HK-2 (cell line): ENCODE data around the gene CHD6.

Source experiments
- DNase-seq: peaks from one replicate; pipeline ENCODE4 v3.0.0-alpha.2; 2018; ENCODE audit not compliant: unreplicated experiment

CHD6 gene

DNA sequence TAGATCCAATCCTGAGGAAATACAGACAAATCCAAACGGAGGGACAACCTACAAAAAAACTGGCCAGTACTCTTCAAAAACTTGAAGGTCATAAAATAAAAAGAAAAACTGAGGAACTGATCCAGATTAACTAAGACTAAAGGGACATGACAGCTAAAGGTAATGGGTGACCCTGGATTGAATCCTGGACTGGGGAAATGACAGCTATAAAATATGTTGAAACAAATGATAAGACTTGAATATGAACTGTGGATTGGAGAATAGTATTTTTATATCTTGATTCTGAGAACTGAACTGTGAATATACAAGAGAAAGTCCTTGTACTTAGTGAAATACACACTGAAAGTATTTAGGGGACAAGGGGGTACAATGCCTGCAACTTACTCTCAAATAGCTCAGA is 154.6 kb downstream of the CHD6 start:
- DNase-seq, result no peak

DNA sequence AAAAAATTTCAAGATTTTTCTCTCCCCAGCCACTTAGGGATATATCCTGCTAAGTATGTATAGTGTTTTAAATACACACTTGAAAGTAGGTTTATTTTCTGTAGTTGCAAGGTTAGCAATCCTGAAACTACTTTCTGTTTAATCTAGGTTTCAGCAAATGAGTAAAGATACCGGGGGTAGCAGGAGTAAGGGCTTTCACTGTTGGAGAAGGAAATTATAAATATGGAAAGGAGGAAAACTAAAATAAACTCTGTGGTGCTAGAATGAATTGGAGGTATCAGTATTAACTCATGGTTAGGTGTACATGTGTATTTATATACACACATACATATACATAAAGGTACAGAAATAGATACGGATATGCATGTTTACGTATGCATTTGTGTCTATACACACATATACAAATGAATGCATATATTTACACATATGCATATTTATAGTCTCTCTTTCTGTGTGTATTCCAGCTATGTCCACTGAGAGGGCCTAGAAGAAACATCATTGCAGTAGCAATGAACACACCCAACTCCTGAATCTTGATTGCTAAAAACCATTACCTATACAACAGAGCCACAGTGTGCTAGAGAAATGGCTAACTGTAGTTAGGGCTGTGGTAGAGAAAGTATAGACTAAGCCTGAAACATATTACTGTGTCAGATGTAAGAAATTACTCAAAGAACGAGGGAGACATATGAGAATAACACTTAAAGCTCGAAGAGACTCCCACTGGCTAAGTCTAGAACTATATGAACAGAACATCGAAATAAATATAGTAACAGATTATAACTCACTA is 155.6 kb downstream of the CHD6 start:
- DNase-seq, result no peak

DNA sequence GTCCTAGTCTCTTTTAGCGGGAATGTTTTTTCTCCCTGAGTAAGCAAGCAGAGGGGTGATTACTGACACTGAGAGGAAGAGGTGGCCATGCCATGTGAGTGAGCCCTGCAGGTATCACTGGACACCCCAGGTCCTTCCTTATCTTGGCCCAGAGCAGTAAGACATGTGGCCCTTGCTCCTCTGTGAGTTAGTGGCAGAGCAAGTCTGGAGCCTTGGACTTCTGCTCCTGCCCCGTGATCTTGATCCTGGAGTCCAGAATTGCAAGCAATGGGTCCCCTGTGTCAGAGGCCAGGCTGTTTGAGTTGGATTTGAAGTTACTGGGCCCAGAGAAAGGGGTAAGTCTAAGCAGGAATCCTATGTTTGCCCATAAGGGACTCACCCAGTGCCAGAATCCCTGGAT is 159.4 kb downstream of the CHD6 start:
- DNase-seq, result no peak

DNA sequence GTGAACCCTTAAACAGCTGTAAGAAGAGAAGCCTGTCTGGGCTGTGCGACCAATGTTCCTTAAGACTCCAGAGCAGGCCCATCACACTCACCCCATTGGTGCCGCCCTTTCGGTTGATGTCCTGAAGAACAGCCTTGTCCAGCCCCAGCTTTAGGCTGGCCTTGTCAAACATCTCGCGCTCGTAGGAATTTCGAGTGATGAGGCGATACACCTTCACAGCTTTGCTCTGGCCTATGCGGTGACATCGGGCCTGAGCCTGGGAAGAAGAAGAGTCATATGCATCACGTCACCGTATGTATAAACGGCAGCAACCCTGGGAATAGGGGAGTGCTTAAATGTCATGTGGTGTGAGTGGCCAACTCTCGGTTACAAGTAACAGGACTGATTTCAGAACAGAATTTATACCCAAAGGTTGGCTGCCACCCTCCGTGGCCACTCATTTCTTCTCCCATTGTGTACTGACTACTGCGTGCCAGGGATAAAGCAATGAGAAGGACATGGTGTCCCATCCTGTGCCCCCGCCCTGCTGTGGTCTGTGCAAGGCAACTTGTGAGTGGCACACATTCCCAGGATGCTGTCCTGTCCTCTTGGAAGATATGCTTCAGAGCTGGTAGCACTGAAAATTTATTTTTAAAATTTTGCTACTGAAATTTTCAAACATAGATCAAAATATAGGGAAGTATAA is 160.9 kb downstream of the CHD6 start:
- DNase-seq, result no peak

DNA sequence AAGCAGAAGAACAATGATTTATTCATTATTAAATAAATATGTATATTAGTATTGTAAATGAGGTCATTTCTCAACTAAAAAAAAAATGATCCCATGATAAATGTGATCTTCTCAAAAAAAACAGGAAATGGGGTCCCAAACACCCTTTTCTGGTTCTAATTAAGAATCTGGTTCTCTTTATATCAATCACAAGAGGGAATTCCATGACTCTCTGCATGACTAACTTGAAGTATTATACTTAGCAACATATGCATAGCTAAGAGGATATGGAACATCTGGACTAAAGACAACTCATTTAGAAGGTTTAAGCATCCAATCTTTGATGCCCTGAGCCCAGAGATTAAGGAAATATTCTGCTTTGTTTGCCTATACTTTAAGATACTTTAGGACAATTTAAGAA is 161.8 kb downstream of the CHD6 start:
- no peak for DNase-seq

DNA sequence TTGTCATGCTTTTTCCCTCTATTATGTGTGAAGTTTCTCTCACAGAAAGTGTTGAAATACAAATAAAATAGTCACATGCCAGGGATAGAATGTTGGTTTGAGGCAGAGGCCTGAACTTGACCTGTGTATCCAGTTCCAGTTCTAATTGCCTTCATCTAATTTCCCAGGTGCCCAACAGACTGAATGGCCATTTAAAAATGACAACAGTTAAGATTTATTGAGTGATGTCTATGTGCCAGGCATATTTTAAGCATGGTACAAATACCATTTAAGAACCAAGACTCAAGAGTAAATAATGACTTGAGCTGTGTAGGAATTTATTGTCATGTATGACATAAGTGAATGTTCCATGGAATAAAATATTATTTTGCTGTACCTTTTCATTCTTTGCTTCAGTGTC is 163.9 kb downstream of the CHD6 start:
- no peak for DNase-seq

DNA sequence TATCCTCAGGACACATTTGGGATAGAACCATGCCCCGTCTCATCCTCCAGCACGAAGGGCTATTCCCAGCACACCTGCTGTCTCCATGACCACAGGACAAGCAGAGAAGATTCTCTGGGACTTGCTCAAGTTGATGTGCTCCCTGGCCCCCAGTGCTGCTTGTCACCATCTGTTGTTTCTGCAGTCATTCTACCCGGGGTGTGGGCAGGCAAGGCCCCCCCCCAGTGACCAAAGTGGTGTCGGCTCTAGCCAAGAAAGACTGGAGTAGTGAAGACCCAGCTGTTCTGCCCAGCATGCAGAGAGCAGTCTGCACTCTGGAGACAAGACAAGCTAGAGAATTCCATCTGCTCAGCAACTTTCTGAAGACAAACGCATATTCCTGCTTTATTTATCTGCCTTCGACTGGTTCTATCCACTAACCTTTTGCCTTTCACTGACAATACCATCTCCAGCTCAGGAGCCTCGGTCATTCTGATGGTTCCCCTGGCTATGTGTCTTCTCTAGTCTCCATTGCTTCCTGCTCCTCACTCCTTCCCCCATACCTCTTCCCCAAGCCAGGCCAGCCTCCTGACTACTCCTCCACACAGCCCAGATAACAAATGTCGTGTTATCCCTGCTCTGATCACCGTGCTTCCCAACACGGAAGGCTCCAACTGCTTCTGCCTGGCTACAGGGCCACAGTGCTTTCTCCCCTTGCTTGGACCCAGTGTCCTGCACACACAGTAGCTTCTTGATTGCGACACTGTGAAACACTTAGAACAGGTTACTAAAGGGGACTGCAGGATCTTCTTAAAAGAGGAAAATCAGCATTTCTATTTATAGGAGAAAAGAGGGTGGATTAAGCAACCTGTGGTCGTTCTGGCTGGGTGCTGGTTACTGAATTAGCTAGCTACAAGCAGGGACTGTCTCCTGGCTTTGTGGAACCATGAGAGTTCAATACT is 164.9 kb downstream of the CHD6 start:
- no peak for DNase-seq

DNA sequence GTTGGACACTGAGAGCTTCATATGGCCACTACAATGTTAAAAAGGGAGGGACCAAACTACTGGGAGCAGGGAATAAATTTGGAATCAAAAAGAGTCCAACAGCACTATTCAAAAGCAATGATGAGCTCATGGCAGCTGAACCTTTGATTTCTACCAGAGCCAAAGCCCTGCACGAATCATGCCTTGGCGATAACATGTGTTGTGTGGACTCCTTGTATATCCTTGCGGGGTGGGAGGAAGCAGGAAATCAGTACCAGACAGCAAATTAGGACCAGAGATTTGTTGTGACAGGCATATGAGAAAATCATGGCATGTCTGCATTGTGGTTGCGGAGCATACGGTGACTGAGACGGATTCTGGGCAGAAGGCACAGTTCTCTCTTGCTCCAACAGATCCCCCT is 166.0 kb downstream of the CHD6 start:
- no peak for DNase-seq

DNA sequence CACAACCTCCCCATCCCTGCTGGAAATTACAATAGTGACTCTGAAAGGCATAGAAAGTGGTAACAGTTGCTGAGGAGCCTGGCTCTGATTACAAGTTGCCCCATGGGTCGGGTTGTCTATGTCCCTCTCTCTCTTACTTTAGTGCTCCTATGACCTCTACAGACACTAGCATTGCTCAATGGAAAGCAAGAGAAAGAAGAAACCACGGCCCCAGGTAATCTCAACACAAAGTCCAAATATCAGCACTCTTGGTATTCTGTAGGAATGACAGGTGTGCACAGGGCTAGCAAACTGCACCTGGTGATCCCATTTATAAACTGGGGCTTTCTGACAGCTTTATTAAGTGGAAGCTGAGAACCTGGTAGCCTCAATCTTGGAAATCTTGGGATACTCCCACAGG is 171.2 kb downstream of the CHD6 start:
- DNase-seq, result no peak

DNA sequence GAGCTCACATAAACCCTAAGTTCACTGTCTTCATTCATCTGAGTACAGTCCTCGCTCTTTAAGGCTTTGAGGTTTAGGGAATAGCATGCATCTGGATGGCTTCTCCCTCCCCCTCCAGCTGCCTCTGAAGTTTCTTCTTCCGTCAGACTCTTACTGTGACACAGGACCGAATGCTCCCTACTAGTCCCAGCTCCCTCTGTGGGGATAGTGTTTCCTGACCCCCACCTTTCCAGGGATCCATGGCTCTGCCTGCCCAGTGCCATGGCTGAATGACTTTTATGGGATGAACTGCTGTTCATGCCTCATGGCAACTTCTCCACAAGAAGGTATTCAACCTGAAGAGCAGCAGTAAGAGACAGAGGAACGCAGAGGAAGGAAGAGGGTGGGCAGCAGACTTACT is 171.7 kb downstream of the CHD6 start:
- no peak for DNase-seq

DNA sequence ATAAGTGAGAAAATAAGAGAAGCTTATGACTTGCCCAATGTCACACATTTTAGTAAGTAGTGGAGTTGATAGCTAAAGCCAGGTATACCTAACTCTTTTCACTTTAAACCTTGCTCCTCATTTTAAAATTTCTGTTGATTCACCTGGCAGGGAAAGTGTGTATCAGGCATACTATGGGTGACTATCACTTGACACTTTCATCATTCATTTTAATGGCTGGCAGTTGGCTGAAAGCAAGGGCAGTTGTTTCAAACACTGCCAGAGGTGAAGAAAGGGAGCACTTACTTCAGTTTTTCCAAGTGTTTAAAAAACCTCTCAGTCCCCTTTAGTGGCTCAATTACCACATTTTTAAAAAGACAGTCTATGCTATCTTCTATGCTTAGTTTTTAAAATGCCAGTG is 173.4 kb downstream of the CHD6 start:
- no peak for DNase-seq

DNA sequence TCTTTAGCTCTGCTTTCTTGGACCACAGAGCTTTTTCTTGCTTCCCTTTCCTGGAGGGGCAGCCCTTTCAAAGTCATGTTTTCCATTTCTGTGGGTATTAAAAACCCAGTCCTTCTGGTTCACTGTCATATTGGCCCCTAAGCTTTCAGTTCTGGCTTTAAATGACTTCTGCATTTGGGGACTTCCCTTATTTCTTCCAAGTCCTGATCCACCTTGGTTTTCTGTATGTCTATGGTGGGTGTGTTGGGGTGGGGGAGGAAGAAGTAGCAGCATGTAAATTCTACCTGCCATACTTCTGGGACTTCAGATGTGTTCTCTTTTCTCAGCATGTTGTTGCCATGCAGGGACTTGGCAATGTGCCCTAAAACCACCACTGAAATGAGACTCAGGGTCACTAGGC is 174.5 kb downstream of the CHD6 start:
- DNase-seq, result no peak

DNA sequence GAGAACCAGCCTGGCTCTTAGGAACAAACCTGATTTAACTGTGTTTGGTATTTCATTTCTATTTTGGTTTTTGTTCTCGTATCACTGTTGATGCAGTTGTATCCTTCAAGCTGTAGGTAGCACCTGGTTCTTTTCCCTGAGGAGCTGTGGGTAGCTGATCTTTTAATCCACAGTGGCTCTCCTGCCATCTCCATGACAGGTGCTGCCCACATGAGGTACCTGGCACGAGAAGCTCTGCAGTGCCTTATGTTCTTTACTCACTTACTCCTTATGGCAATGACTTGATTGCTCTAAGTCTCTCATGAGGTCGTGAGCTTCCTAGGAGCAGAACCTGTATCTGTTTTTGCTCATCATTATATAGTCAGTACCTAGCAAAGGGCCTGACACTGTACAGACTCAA is 177.3 kb downstream of the CHD6 start:
- DNase-seq, result no peak

DNA sequence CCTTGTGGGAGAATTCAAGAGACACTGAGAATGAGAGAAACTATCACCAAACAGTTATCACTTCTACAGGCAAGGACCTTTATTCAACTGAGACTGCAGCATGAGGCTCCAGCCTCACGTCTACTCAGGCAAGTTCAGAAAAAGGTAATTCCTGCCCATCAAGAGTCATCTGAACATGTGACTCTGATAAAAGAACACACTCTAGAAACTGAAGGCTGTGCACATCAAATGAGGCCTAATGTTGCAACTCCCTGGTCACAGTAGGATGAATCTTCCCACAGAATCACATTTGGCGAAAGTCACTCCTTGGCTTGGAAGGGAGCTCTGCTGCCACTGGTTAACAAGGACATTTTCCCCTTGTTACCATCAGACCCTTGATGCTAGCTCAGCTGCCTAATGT is 180.3 kb downstream of the CHD6 start:
- peak; percentile 21 for DNase-seq

DNA sequence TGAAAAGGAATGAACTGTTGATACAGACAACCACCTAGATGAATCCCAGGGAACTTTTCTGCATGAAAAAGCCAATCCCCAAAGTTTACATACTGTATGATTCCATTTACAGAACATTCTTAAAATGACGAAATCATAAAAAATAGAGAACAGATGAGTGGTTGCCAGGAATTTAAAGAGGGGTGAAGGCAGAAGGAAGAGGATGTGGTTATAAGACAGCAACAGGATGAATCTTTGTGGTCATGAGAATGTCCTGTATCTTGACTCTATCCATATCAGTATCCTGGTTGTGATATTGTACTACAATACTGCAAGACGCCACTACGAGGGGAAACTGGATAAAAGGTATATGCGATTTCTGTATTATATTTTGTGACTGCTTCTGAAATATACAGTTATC is 181.5 kb downstream of the CHD6 start:
- DNase-seq, result no peak

DNA sequence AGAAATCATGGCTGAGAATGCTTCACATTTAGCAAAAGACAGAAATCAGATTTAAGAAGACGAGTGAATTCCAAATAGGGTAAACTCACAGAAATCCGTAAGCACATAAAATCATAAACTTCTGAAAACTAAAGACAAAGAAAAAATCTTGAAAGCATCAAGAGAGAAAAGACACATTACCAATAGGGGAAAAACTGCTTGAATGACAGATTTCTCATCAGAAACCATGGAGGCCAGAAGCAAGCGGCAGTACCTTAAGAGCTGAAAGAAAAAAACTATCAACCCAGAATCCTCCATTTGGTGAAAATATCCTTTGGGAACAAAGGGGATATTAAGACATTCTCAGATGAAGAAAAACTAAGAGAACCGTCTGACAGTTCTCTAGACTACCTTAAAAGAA is 185.0 kb downstream of the CHD6 start:
- DNase-seq, result no peak

DNA sequence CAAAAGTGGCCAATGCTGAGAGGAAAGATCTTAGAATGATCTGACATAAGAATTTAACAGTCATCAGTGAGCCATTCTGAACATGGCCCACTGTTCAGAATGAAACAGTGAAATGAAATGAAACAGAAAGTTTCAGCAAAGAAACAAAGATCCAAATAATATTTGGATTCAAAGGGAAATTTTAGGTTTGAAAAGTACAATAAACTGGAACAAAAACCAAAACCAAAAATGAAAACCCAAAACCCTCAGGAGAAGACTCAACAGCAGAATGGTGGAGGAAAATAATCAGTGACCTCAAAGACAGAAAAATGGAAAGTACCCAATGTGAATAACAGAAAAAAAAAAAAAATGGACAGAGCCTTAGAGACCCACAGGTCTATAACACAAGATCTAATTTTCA is 185.4 kb downstream of the CHD6 start:
- no peak for DNase-seq

DNA sequence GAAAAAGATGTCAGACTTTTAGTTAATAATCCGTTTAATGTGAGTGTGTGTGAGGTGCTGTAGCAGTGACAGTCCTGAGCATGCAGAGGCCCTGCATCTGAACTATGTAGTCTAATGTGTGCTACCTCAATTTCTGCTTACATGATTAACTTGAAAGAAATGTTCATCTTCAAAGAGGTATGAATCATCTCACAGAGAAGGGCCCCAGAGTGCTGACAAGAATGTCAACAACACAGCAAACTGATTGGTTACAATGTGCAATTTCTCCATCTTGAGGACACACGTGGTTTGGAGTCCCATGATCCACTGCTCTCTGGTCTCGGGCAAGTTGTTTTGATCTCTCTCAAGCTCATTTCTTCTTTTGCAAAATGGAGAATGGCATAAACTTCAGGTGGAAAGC is 189.9 kb downstream of the CHD6 start:
- DNase-seq, result peak; percentile 30

DNA sequence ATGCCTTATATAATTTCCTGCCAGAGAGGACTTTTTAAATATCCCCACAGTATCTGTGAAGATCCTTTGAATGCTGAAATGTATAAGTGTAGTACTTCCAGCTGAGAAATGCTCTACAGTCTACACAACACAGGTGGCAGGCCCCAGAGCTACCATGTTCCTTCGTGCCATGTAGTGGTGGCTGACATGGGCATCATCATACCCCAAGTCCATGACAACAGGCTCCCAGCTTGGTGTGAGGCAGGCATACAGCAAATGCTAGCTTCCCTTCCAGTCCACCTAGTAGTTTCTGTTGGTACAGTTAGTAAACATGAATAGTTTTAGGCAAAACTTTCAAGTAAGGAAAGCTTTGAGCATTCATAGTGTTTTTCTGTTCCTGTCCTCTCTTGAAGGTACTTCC is 190.3 kb downstream of the CHD6 start:
- DNase-seq, result no peak

DNA sequence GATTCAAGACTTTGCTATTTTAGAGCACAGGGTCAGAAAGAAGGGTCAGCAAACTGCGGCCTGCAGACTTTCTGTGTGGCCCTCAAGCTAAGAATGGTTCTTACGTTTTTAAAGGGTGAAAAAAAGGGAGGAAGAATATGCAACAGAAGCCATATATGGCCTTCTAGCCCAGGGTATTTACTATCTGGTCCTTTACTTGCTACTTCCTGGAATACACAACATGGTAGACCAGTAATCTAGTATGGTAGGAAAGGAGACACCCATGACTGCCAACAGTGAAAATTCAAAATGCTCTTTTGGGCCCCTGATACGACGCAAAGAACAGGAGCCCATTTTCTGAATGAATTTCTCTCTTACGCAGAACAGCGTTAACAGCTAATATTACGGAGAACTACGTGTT is 191.2 kb downstream of the CHD6 start:
- no peak for DNase-seq

DNA sequence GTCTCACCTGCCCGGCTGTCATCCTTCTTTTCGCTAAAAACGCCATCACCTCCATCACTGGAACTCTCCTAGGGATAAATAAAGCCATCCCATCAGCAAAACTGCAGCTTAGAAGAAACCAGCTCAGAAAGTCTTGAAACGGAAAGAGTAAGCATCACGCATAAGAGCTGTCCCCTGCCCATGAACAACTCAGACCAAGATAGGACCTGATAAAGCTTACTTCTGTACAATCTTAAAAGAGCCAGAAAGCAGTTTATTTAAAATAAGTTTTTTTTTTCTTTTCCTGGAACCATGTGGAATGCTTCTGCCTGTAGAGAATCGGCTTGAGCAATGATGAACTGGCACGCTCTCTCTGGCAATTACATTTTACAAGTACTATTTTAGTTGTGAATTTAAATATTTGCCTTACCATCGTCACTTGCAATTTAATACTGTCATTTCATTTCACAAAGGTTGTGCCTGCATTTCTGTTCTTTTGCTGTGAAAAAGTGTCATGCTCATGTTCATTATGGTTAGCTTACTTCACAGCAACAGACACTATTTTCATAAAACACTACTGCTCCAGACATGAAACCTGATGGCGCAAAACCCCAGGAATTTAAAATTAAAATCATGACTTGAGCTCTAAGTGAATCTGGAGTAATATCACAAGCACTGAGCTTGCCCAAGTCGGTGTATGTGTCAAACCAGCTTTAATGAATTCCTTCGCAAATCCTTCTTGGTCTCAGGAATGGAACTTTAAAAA is 191.9 kb downstream of the CHD6 start:
- no peak for DNase-seq
